ENCODE data around the gene PMP22. TPM values are rescaled to one million over a fixed set of nuclear protein-coding genes. Genes with fewer than 3 reads are reported as not detected.

The PMP22 gene
- total RNA-seq, 1 experiment from 2014 or later: 28.7 TPM

GRCh38 chr17:15269780-15270089, 4.6 kb upstream of the PMP22 start:
- Histone ChIP-seq H3K9me3 (ENCODE audit: control insufficient read depth in 1 of 2, insufficient read depth in 1 of 2, low read depth in 1 of 2, low read length in 2 of 2) (no peaks in the 10 kb centered on the region), H3K27ac (ENCODE audit: low read depth, low read length) (no peak overlapping the region), H2AFZ (ENCODE audit: low read depth, low read length, poor library complexity, severe bottlenecking) (no peak overlapping the region), H3K4me2 (ENCODE audit: low read length) (no peak overlapping the region), H3K79me2 (ENCODE audit: insufficient read depth, low read length) (no peaks in the 10 kb centered on the region), H3K36me3 (ENCODE audit: control insufficient read depth in 1 of 2, insufficient read depth in 2 of 2, low read length in 2 of 2) (no peaks in the 10 kb centered on the region), H3K4me3 (replicated peaks in 1 of 2; ENCODE audit: low read depth in 1 of 2, low read length in 2 of 2) (no peak overlapping the region), H3K4me1 (ENCODE audit: control insufficient read depth in 1 of 2, insufficient read depth in 2 of 2, low read length in 2 of 2) (peaks cover 2 to 8% of the 10 kb centered on the region in 2 experiments; a peak in 3 of 4 replicates), H3K27me3 (ENCODE audit: insufficient read depth, low read length) (no peaks in the 10 kb centered on the region), H3K9ac (ENCODE audit: low read length) (no peak overlapping the region), H4K20me1 (ENCODE audit: insufficient read depth) (no peaks in the 10 kb centered on the region), H3K9me2 (ENCODE audit: insufficient read depth) (no peaks in the 10 kb centered on the region)
- RAD21 ChIA-PET (ENCODE audit: low non-redundant PET in 1 of 2, low total read pairs in 2 of 2, uncharacterized antibody in 2 of 2, unreplicated experiment in 2 of 2): no interaction called here
- no peak for TF ChIP-seq TCF7L2 (IDR thresholded peaks at IDR 0.05; ENCODE audit: borderline replicate concordance, extremely low read depth, insufficient read depth, insufficient read length)
- ATAC-seq (no peak), DNase-seq (ENCODE audit: low read depth, low spot score) (no peak)
- no TSS peak for BruUV-seq (replicated peaks)
- POLR2A ChIA-PET: no interaction called here
- intact Hi-C loops (cut with micrococcal nuclease): loop anchor here (10.0 kb wide), 1 partner anchor 555 kb away; no protein-coding TSS in a partner anchor
- CTCF ChIA-PET: no interaction called here

DNA sequence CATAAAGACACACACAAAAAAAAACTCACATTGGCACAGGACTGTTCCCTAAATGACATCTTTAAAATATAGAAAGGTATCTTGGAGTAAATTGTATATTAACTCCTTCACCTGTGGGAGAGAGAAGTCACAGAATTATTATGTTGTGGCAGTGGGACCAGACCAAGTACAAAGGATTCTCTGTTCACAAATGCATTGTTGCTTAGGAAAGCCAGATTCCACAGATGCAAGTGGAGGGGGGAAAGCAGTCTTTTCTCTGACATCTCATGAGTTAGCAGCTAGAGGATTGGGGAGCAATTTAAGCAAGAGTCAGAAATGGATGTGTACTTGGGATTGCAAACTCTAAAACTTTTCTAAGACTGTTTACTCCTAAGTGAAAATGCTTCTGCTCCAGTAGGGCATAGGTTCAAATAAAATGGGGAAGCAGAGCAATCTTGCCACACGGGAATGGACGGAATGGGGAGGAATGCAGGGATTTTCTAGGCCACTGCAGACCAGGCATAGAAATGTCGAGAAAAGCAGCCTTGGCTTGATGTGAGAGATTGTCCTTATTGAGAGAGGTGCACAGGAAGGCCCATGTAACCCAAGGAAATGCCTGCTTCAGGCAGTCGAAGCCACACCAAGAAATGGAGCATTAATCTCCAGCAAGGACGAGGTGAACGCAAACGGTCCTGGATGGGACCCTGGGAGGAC, 4.1 kb upstream of the PMP22 start:
- peaks cover 3 to 13% of the 10 kb centered on the region in 2 experiments; a peak in 3 of 4 replicates for H3K4me1 ChIP-seq (ENCODE audit: control insufficient read depth in 1 of 2, insufficient read depth in 2 of 2, low read length in 2 of 2)
- H3K36me3 ChIP-seq (ENCODE audit: control insufficient read depth in 1 of 2, insufficient read depth in 2 of 2, low read length in 2 of 2): no peaks in the 10 kb centered on the region
- no peaks in the 10 kb centered on the region for H3K79me2 ChIP-seq (ENCODE audit: insufficient read depth, low read length)
- H3K4me3 ChIP-seq (replicated peaks in 1 of 2; ENCODE audit: low read depth in 1 of 2, low read length in 2 of 2): no peak overlapping the region
- ATAC-seq (no peak), DNase-seq (ENCODE audit: low read depth, low spot score) (no peak)
- H3K9ac ChIP-seq (ENCODE audit: low read length): no peak overlapping the region
- H2AFZ ChIP-seq (ENCODE audit: low read depth, low read length, poor library complexity, severe bottlenecking): no peak overlapping the region
- ChIA-PET POLR2A (no interaction called here), RAD21 (ENCODE audit: low non-redundant PET in 1 of 2, low total read pairs in 2 of 2, uncharacterized antibody in 2 of 2, unreplicated experiment in 2 of 2) (no interaction called here), CTCF (no interaction called here)
- H4K20me1 ChIP-seq (ENCODE audit: insufficient read depth): no peaks in the 10 kb centered on the region
- no peak overlapping the region for H3K27ac ChIP-seq (ENCODE audit: low read depth, low read length)
- intact Hi-C loops (cut with micrococcal nuclease): loop anchor here (10.0 kb wide), 1 partner anchor 556 kb away; no protein-coding TSS in a partner anchor
- BruUV-seq (replicated peaks): no TSS peak
- H3K27me3 ChIP-seq (ENCODE audit: insufficient read depth, low read length): no peaks in the 10 kb centered on the region
- H3K4me2 ChIP-seq (ENCODE audit: low read length): no peak overlapping the region
- H3K9me2 ChIP-seq (ENCODE audit: insufficient read depth): no peaks in the 10 kb centered on the region
- no peaks in the 10 kb centered on the region for H3K9me3 ChIP-seq (ENCODE audit: control insufficient read depth in 1 of 2, insufficient read depth in 1 of 2, low read depth in 1 of 2, low read length in 2 of 2)
- no peak for TF ChIP-seq SP1 (IDR thresholded peaks at IDR 0.05; ENCODE audit: low read depth)
- TF ChIP-seq JUND (IDR thresholded peaks at IDR 0.05): no peak
- no peak for TF ChIP-seq CBX3 (IDR thresholded peaks at IDR 0.05; ENCODE audit: low read depth)
- TF ChIP-seq POLR2AphosphoS5 (IDR thresholded peaks at IDR 0.05; ENCODE audit: low read depth, low read length): no peak
- TF ChIP-seq EZH2phosphoT487 (IDR thresholded peaks at IDR 0.05; ENCODE audit: borderline replicate concordance): no peak
- TF ChIP-seq, protein P1, sequence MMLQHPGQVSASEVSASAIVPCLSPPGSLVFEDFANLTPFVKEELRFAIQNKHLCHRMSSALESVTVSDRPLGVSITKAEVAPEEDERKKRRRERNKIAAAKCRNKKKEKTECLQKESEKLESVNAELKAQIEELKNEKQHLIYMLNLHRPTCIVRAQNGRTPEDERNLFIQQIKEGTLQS (IDR thresholded peaks at IDR 0.05): no peak
- no peak for TF ChIP-seq SIN3A (IDR thresholded peaks at IDR 0.05; ENCODE audit: low read depth)
- no peak for TF ChIP-seq EZH2 (IDR thresholded peaks at IDR 0.05)
- TF ChIP-seq ZNF274 (IDR thresholded peaks at IDR 0.05; ENCODE audit: low read depth, low read length): no peak
- no peak for TF ChIP-seq ELF1 (IDR thresholded peaks at IDR 0.05; ENCODE audit: borderline replicate concordance, low read depth)
- no peak for TF ChIP-seq FOSL1 (IDR thresholded peaks at IDR 0.05; ENCODE audit: low read depth)
- TF ChIP-seq, protein P2, sequence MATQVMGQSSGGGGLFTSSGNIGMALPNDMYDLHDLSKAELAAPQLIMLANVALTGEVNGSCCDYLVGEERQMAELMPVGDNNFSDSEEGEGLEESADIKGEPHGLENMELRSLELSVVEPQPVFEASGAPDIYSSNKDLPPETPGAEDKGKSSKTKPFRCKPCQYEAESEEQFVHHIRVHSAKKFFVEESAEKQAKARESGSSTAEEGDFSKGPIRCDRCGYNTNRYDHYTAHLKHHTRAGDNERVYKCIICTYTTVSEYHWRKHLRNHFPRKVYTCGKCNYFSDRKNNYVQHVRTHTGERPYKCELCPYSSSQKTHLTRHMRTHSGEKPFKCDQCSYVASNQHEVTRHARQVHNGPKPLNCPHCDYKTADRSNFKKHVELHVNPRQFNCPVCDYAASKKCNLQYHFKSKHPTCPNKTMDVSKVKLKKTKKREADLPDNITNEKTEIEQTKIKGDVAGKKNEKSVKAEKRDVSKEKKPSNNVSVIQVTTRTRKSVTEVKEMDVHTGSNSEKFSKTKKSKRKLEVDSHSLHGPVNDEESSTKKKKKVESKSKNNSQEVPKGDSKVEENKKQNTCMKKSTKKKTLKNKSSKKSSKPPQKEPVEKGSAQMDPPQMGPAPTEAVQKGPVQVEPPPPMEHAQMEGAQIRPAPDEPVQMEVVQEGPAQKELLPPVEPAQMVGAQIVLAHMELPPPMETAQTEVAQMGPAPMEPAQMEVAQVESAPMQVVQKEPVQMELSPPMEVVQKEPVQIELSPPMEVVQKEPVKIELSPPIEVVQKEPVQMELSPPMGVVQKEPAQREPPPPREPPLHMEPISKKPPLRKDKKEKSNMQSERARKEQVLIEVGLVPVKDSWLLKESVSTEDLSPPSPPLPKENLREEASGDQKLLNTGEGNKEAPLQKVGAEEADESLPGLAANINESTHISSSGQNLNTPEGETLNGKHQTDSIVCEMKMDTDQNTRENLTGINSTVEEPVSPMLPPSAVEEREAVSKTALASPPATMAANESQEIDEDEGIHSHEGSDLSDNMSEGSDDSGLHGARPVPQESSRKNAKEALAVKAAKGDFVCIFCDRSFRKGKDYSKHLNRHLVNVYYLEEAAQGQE (IDR thresholded peaks at IDR 0.05; ENCODE audit: low read depth): no peak
- TF ChIP-seq TCF7L2 (IDR thresholded peaks at IDR 0.05; ENCODE audit: borderline replicate concordance, extremely low read depth, insufficient read depth, insufficient read length): no peak
- TF ChIP-seq CEBPB (IDR thresholded peaks at IDR 0.05; ENCODE audit: low read depth): no peak
- no peak for TF ChIP-seq ZFX (IDR thresholded peaks at IDR 0.05)

Measured in HCT116 (cell line).